SU-DHL-6 (cell line): ENCODE data around the gene RNF130.

Experiments used
- CTCF ChIP-seq: fragments of 200-600 bp; sonication (generic); IDR thresholded peaks from one replicate; pipeline ENCODE4 v1.5.1; 2017; ENCODE audit warnings: antibody characterized with exemption, mild to moderate bottlenecking, low read length, moderate library complexity; ENCODE audit not compliant: insufficient read depth, poor library complexity, severe bottlenecking
- EZH2phosphoT487 ChIP-seq: fragments of 200-600 bp; sonication (generic), shearing (Covaris generic); conservative IDR thresholded peaks from 2 replicates; pipeline ENCODE4 v1.6.1; 2018; ENCODE audit warnings: mild to moderate bottlenecking, antibody characterized with exemption, low read length, moderate library complexity, mixed read lengths

GRCh38 chr5:180043377-180043776 is 28.2 kb downstream of the RNF130 start:
- TF ChIP-seq EZH2phosphoT487 (no peak), CTCF (no peak)
